K562 (cell line): Measurements from ENCODE around the gene HS3ST3B1. TPM values are rescaled to one million over a fixed set of nuclear protein-coding genes. Genes with fewer than 3 reads are reported as not detected.

Experiments used
- ATF7 ChIP-seq: fragments of 450-650 bp; IDR thresholded peaks from 2 replicates; pipeline ENCODE4 v1.7.1; 2014; ENCODE audit warnings: mild to moderate bottlenecking, moderate library complexity
- BMI1 ChIP-seq: fragments of 150-350 bp; IDR thresholded peaks from 2 replicates; pipeline ENCODE4 v1.6.1; 2014; ENCODE audit warnings: low read length
- C11orf30 ChIP-seq: fragments of 450-650 bp; IDR thresholded peaks from 2 replicates; pipeline ENCODE4 v1.6.1; 2016; ENCODE audit warnings: low read depth, mild to moderate bottlenecking
- ESRRA ChIP-seq: fragments of 450-650 bp; IDR thresholded peaks from 2 replicates; pipeline ENCODE4 v1.6.1; 2014; ENCODE audit warnings: low read depth, mild to moderate bottlenecking, moderate library complexity, borderline replicate concordance
- FOXA1 ChIP-seq: fragments of 450-650 bp; IDR thresholded peaks from 2 replicates; pipeline ENCODE4 v1.6.1; 2016; ENCODE audit warnings: mild to moderate bottlenecking, borderline replicate concordance
- GABPB2 ChIP-seq: fragments of 250-450 bp; sonication (Bioruptor Pico); conservative IDR thresholded peaks from 2 replicates; pipeline ENCODE4 v1.5.1; 2021; ENCODE audit warnings: mild to moderate bottlenecking
- KDM4B ChIP-seq, 2 experiments: fragments of 450-650 bp in 1 of 2; sonication (generic) in 1 of 2; IDR thresholded peaks; 2 replicates each; pipeline ENCODE4 v1.6.1; 2016 to 2017; ENCODE audit warnings: borderline replicate concordance in 2 of 2, antibody characterized with exemption in 1 of 2, low read depth in 1 of 2, mild to moderate bottlenecking in 1 of 2
- KLF16 ChIP-seq: IDR thresholded peaks from 2 replicates; pipeline ENCODE4 v1.6.1; 2016; ENCODE audit warnings: antibody characterized with exemption
- MBD2 ChIP-seq: sonication (generic); IDR thresholded peaks from 2 replicates; pipeline ENCODE4 v1.6.1; 2016; ENCODE audit warnings: low read depth, borderline replicate concordance
- MCM2 ChIP-seq: fragments of 450-650 bp; IDR thresholded peaks from 2 replicates; pipeline ENCODE4 v1.6.1; 2017; ENCODE audit warnings: low read depth, mild to moderate bottlenecking
- MTA1 ChIP-seq: fragments of 450-650 bp; IDR thresholded peaks from 2 replicates; pipeline ENCODE4 v1.6.1; 2017; ENCODE audit warnings: borderline replicate concordance
- NFE2L1 ChIP-seq: fragments of 450-650 bp; IDR thresholded peaks from 2 replicates; pipeline ENCODE4 v1.6.1; 2016; ENCODE audit warnings: missing genetic modification characterization, low read depth, mild to moderate bottlenecking, missing compliant biosample characterization, moderate library complexity, borderline replicate concordance
- POLR3G ChIP-seq: IDR thresholded peaks from 2 replicates; pipeline ENCODE4 v1.6.1; 2011; ENCODE audit not compliant: insufficient read length, insufficient replicate concordance; ENCODE audit errors: extremely low read depth
- PTRF ChIP-seq: fragments of 450-650 bp; IDR thresholded peaks from 2 replicates; pipeline ENCODE4 v1.6.1; 2016; ENCODE audit warnings: mild to moderate bottlenecking, missing genetic modification characterization, missing compliant biosample characterization
- PTTG1 ChIP-seq: fragments of 450-650 bp; IDR thresholded peaks from 2 replicates; pipeline ENCODE4 v1.6.1; 2016; ENCODE audit warnings: low read depth, mild to moderate bottlenecking, missing genetic modification characterization, missing compliant biosample characterization
- RAD21 ChIP-seq, 2 experiments: fragments of 250-450 bp in 1 of 2; fragments of 450-650 bp in 1 of 2; sonication (Bioruptor Pico) in 1 of 2; formaldehyde crosslinking in 1 of 2; IDR thresholded peaks in 1 of 2; conservative IDR thresholded peaks in 1 of 2; 2 replicates each; pipeline versions ENCODE4 v1.4.0 to v1.8.0; 2020 to 2022; ENCODE audit warnings: mild to moderate bottlenecking in 2 of 2, moderate library complexity in 1 of 2
- RAD51 ChIP-seq: fragments of 450-650 bp; IDR thresholded peaks from 2 replicates; pipeline ENCODE4 v1.7.1; 2016; ENCODE audit warnings: low read depth, mild to moderate bottlenecking, borderline replicate concordance
- SNRNP70 ChIP-seq: fragments of 200-400 bp; formaldehyde crosslinking; optimal IDR thresholded peaks from 2 replicates; pipeline ENCODE3; 2017; ENCODE audit warnings: low read depth, low read length
- SRF ChIP-seq, 2 experiments: fragments of 250-450, 450-650 bp in 1 of 2; sonication (Bioruptor Pico) in 1 of 2; sonication (generic) in 1 of 2; formaldehyde crosslinking; IDR thresholded peaks; 2 replicates each; pipeline versions ENCODE4 v1.5.0 to v1.5.1; 2020 to 2022; ENCODE audit warnings: mild to moderate bottlenecking in 1 of 2, missing genetic modification reagents in 1 of 2
- ZBTB1 ChIP-seq: sonication (generic); formaldehyde crosslinking; IDR thresholded peaks from 2 replicates; pipeline ENCODE4 v1.8.1; 2023; ENCODE audit warnings: missing genetic modification reagents, low read depth, mild to moderate bottlenecking, borderline replicate concordance
- ZC3H11A ChIP-seq: IDR thresholded peaks from 2 replicates; pipeline ENCODE4 v1.6.1; 2012; ENCODE audit warnings: low read depth, low read length, improper control_type of control experiment
- ZNF175 ChIP-seq: fragments of 200-800 bp; sonication (Bioruptor generic); IDR thresholded peaks from 2 replicates; pipeline ENCODE4 v1.6.1; 2016; ENCODE audit warnings: low read depth, mild to moderate bottlenecking, missing genetic modification characterization, missing compliant biosample characterization
- ZSCAN32 ChIP-seq: fragments of 450-650 bp; formaldehyde crosslinking; IDR thresholded peaks from 2 replicates; pipeline ENCODE4 v1.4.0; 2020; ENCODE audit warnings: mild to moderate bottlenecking, moderate library complexity
- polyA plus RNA-seq, 8 experiments: library from polyadenylated mRNA; depleted of rRNA in 4 of 8; stranded (reverse) in 5 of 8; unstranded in 3 of 8; fragments of >200 nt; fragmentation: Nextera tagmentation in 2 of 8; fragmentation: Illumina TruSeq in 1 of 8; extraction: Ambion mirVana in 2 of 8; extraction: Trizol in 1 of 8; gene quantifications; 2 replicates each; pipeline versions ENCODE4 v1.2.1 to v1.2.3, GENCODE V29; 2011 to 2014; ENCODE audit warnings: inconsistent platforms in 1 of 8, missing spikeins in 1 of 8
- total RNA-seq, 7 experiments: library from RNA; depleted of rRNA in 6 of 7; stranded (reverse); fragments of >200 nt in 6 of 7; fragmentation: Illumina TruSeq in 2 of 7; extraction: Trizol in 2 of 7; gene quantifications; 2 replicates each; pipeline versions ENCODE4 v1.2.1 to v1.2.3, GENCODE V29; 2011 to 2021; ENCODE audit warnings: low replicate concordance in 1 of 7
- TF ChIP-seq, protein P1 (sequence below): sonication (generic); IDR thresholded peaks from 2 replicates; pipeline ENCODE4 v1.6.1; 2016
- TF ChIP-seq, protein P2 (sequence below): sonication (generic); formaldehyde crosslinking; IDR thresholded peaks from 2 replicates; pipeline ENCODE4 v1.8.0; 2022; ENCODE audit warnings: missing genetic modification reagents, mild to moderate bottlenecking, borderline replicate concordance
- TF ChIP-seq, protein P3 (sequence below): fragments of 450-650 bp; IDR thresholded peaks from 2 replicates; pipeline ENCODE4 v1.6.1; 2014; ENCODE audit warnings: low read depth, mild to moderate bottlenecking, moderate library complexity, borderline replicate concordance

HS3ST3B1 gene
- total and polyA plus RNA-seq, 9 of the 15 experiments (the other 6 are each of a cell fraction or from before 2014, with no cell fraction given): 1.9 to 12.9 (median 3.7) TPM

DNA sequence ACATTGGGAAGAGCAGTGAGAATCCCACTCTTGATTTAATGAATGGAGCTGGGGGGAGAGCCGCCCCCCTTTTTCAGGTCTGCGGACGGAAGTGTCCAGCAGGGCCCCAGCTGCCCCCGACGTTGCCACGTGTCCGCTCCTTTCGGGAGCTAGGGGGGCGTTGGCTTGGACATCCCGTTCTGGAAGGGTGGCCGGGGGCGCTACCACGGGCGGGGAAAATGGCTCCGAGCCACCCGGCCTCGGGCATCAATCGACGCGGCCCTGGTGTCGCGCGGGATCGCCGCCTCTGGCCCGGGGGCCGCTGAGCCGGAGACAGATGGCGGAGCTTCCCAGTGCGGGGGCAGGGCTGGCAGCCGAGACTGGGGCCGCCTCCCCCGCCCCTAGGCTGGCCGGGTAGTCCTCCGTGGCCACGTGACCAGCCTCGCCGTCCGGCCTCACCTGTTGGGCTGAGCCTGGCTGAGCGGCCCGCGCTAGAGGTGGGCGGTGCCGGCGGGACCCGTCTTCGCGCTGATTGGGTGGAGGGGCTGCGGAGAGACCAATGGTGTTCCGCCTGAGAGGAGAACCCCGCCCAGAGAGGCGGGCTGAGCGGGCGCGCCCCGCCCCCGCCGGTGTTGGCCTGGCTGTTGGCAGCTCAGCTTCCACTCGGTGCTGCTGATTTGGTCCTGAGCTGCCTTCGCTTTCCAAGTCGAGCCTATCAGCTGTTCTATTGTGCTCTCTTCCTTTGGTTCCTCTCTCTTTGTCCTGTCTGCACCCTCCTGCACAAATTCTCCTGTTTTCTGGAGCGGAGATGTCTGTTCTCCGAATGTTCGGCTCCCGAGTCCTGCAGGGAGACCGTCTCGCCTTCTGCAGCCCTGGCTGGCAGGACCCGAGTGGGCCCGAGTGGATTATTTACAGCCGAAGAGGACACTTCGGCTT lies 8.3 kb downstream of the HS3ST3B1 start (continued):
- TF ChIP-seq MBD2: peak; percentile 48; the same call in 1 of the 2 replicates
- TF ChIP-seq GABPB2 (CRISPR knock-in tag): no peak
- no peak for TF ChIP-seq RAD21 (CRISPR knock-in tag; conservative IDR thresholded peaks at IDR 0.05 in 1 of 2, IDR thresholded peaks at IDR 0.05 in 1 of 2)
- TF ChIP-seq, protein P1, sequence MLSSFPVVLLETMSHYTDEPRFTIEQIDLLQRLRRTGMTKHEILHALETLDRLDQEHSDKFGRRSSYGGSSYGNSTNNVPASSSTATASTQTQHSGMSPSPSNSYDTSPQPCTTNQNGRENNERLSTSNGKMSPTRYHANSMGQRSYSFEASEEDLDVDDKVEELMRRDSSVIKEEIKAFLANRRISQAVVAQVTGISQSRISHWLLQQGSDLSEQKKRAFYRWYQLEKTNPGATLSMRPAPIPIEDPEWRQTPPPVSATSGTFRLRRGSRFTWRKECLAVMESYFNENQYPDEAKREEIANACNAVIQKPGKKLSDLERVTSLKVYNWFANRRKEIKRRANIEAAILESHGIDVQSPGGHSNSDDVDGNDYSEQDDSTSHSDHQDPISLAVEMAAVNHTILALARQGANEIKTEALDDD: no peak
- no peak for TF ChIP-seq ZSCAN32 (CRISPR knock-in tag)
- no peak for TF ChIP-seq FOXA1
- no peak for TF ChIP-seq ESRRA
- TF ChIP-seq KLF16: peak; percentile 39; the same call in 1 of the 2 replicates
- TF ChIP-seq PTTG1 (tag): no peak
- no peak for TF ChIP-seq ZNF175 (CRISPR knock-in tag)
- TF ChIP-seq, protein P2, sequence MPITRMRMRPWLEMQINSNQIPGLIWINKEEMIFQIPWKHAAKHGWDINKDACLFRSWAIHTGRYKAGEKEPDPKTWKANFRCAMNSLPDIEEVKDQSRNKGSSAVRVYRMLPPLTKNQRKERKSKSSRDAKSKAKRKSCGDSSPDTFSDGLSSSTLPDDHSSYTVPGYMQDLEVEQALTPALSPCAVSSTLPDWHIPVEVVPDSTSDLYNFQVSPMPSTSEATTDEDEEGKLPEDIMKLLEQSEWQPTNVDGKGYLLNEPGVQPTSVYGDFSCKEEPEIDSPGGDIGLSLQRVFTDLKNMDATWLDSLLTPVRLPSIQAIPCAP (CRISPR knock-in tag): no peak
- no peak for TF ChIP-seq ZBTB1 (CRISPR knock-in tag)
- peak; percentile 56; the same call in 1 of the 2 replicates for TF ChIP-seq ATF7
- TF ChIP-seq ZC3H11A: no peak
- TF ChIP-seq RAD51: peak; percentile 96
- no peak for TF ChIP-seq NFE2L1 (tag)
- TF ChIP-seq, protein P3, sequence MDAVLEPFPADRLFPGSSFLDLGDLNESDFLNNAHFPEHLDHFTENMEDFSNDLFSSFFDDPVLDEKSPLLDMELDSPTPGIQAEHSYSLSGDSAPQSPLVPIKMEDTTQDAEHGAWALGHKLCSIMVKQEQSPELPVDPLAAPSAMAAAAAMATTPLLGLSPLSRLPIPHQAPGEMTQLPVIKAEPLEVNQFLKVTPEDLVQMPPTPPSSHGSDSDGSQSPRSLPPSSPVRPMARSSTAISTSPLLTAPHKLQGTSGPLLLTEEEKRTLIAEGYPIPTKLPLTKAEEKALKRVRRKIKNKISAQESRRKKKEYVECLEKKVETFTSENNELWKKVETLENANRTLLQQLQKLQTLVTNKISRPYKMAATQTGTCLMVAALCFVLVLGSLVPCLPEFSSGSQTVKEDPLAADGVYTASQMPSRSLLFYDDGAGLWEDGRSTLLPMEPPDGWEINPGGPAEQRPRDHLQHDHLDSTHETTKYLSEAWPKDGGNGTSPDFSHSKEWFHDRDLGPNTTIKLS: peak; percentile 98
- no peak for TF ChIP-seq POLR3G
- TF ChIP-seq SRF (CRISPR knock-in tag; IDR thresholded peaks at IDR 0.05): no peak; a peak in 1 of 4 replicates
- no peak for TF ChIP-seq MTA1
- no peak for TF ChIP-seq BMI1
- TF ChIP-seq C11orf30: no peak
- no peak for TF ChIP-seq SNRNP70
- no peak for TF ChIP-seq MCM2
- no peak for TF ChIP-seq PTRF (tag)
- TF ChIP-seq KDM4B (IDR thresholded peaks at IDR 0.05; ENCODE audit: borderline replicate concordance in 2 of 2, low read depth in 1 of 2): peak in 1 of 2 experiments; percentile 65; a peak in 1 of 4 replicates
